GM21423 (cell line): ENCODE measurements around the gene SAMD9.
"Not testable (repeated sequence)": the region's sequence is repeated elsewhere in the genome, so short reads cannot be mapped to it uniquely, and the experiment has no call there.

ENCODE experiments used
- ATAC-seq: cut with Tn5 transposase; IDR thresholded peaks from one replicate; pipeline ENCODE4 v1.9.1; 2021; ENCODE audit warnings: mild to moderate bottlenecking, moderate library complexity; ENCODE audit not compliant: unreplicated experiment

SAMD9 gene

GRCh38 chr7:93117852-93118530 is at the start of gene SAMD9:
Gene SAMD9, minus strand, starts transcription at chr7:93117979. Its CDS starts 11,882 bp downstream, at chr7:93106097.
- ATAC-seq: peak; percentile 99

GRCh38 chr7:93165447-93165846 is 47.7 kb upstream of the SAMD9 start:
- peak; percentile 99 for ATAC-seq

- ATAC-seq: no peak
Observed at GRCh38 chr7:93164766-93165165, 47.0 kb upstream of the SAMD9 start.

- ATAC-seq: no peak
Observed at GRCh38 chr7:93161181-93161762, 43.5 kb upstream of the SAMD9 start.

GRCh38 chr7:93160410-93160809 is 42.6 kb upstream of the SAMD9 start:
- no peak for ATAC-seq

- no peak for ATAC-seq
Observed at GRCh38 chr7:93159490-93159889, 41.7 kb upstream of the SAMD9 start.

- no peak for ATAC-seq
Observed at GRCh38 chr7:93156884-93157283, 39.1 kb upstream of the SAMD9 start.

- ATAC-seq: no peak
Observed at GRCh38 chr7:93150200-93150835, 32.5 kb upstream of the SAMD9 start.

- no peak for ATAC-seq
Observed at GRCh38 chr7:93148727-93149126, 30.9 kb upstream of the SAMD9 start.

- ATAC-seq: peak; percentile 62
Observed at GRCh38 chr7:93148144-93148543, 30.4 kb upstream of the SAMD9 start, which contains the start of gene SAMD9L. Gene SAMD9L, minus strand, starts transcription at chr7:93148385. Its CDS starts 12,414 bp downstream, at chr7:93135971.

GRCh38 chr7:93147363-93147762 is 29.6 kb upstream of the SAMD9 start:
- ATAC-seq: peak; percentile 81

GRCh38 chr7:93146472-93147141 is 28.8 kb upstream of the SAMD9 start:
- ATAC-seq: peak; percentile 32

- ATAC-seq: no peak
Observed at GRCh38 chr7:93146036-93146435, 28.3 kb upstream of the SAMD9 start.

- ATAC-seq: no peak
Observed at GRCh38 chr7:93145354-93145753, 27.6 kb upstream of the SAMD9 start.

- no peak for ATAC-seq
Observed at GRCh38 chr7:93142127-93142526, 24.3 kb upstream of the SAMD9 start.

- no peak for ATAC-seq
Observed at GRCh38 chr7:93140582-93141191, 22.9 kb upstream of the SAMD9 start.

- ATAC-seq: no peak
Observed at GRCh38 chr7:93138576-93138975, 20.8 kb upstream of the SAMD9 start.

- no peak for ATAC-seq
Observed at GRCh38 chr7:93133005-93133404, 15.2 kb upstream of the SAMD9 start.

- ATAC-seq: no peak
Observed at GRCh38 chr7:93132216-93132615, 14.4 kb upstream of the SAMD9 start.

- ATAC-seq: not testable (repeated sequence)
Observed at GRCh38 chr7:93126954-93127353, 9.2 kb upstream of the SAMD9 start.

- not testable (repeated sequence) for ATAC-seq
Observed at GRCh38 chr7:93123532-93123931, 5.8 kb upstream of the SAMD9 start.
